Measurements from ENCODE around the gene MSL3B.

MSL3B gene

DNA sequence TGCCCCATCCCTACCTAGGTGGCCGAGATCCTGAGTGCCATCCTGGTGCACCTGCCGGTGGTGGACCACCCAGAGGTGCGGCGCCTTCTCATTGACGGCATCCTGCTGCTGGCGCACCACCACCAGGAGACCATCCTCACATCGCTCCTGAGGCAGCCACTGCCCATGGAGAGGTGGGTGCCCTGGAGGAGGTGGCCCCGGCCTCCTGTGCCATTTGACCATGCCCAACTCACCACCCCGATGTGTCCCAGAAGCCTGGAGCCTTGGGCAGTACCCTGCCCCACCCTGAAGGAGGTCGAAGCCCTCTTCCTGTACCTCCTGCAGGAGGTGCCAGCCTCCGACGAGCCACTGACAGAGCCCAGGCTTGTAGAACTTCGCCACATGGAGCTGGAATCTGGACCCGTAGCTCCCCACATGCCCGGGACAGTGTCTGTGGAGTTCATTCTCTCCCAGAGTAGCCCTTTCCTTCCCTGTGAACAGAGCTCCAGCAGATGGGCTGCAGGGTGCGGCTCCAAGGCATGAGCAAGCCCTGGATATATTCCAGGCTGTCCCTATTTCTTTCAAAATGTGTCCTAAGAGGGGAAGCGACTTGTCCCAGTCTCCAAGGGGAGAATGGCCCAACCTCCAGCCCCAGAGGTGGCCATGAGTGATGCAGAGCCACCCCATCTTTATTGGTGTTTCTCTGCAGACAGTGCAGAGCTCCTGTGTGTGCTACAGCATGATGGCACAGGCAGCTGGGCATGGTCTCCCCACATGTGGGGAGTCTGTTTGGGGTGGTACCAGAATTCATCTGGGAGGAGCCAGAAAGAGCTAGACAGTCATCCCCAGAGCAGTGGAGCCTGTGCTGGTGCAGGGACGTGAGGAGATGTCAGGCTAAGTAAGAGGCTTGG lies 48.1 kb downstream of the MSL3B start (continued):
- TF ChIP-seq CBX1 (IDR thresholded peaks at IDR 0.05; ENCODE audit: low read depth): no peak
- no peak for TF ChIP-seq GABPB2 (CRISPR knock-in tag; conservative IDR thresholded peaks at IDR 0.05)
- TF ChIP-seq JUNB (CRISPR knock-in tag; conservative IDR thresholded peaks at IDR 0.05): no peak
- no peak for TF ChIP-seq ZNF3 (CRISPR knock-in tag; IDR thresholded peaks at IDR 0.05)

DNA sequence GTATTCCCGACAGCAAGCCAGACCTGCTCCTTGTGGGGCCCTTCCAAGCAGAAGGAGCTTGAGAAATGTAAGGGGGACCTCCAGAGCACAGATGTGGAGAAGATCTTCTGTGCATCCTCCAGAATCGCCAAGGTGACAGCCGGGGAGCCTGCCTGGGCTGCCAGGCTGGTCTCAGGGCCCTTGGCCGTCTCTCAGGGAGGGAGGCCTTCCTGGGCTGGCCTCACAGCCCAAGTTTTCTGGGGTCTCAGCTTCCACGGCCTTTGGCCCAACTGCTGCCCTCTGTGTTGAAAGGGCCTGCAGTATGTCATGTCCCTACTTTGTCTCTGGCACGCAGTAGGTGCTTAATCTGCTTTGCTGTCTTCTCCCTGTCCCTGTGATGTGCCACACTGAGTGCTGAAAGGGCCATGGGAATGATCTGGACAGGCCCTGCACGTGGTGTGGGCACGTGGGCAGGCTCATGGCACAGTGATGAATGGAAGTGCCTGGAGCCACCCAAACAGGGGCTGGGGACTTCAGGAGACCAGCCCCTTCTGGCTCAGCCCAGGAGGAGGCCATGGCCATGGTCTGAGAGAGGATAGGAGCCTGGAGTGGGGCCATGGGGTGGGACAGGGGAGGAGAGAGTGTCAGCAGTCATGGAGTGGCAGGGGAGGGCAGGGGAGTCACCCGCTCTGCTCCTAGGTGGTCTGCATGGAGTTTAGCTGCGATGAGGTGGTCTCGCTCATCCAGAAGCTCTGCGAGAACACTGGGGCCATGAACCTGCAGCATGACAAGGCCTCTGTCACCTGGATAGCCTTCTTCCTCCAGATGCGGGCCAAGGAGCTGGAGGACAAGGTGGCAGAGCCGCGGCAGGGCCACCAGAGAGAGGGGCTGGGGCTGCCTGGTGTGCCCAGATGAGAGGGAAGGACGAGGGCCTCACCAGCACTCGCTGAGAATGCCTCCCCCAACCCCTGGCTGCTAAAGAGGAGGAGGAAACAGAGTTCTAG lies 49.3 kb downstream of the MSL3B start:
- Histone ChIP-seq H4K20me1 (replicated peaks; ENCODE audit: control insufficient read depth, insufficient read depth, low read length) (no peaks in the 10 kb centered on the region; the same call in 1 of the 2 replicates), H3K9me3 (replicated peaks; ENCODE audit: control insufficient read depth, insufficient read depth, low read depth, low read length) (no peaks in the 10 kb centered on the region), H3K4me1 (replicated peaks in 1 of 2; ENCODE audit: control insufficient read depth in 2 of 2, insufficient read depth in 2 of 2, low read length in 2 of 2) (no peaks in the 10 kb centered on the region; a peak in 1 of 5 replicates), H3K9ac (ENCODE audit: insufficient read depth in 1 of 2, low read depth in 2 of 2, low read length in 2 of 2) (no peak overlapping the region), H3K36me3 (ENCODE audit: control insufficient read depth, insufficient read depth, low read length) (no peaks in the 10 kb centered on the region), H3K4me2 (ENCODE audit: insufficient read depth, low read length) (no peak overlapping the region), H3K9me1 (ENCODE audit: control insufficient read depth, insufficient read depth, low read length) (no peaks in the 10 kb centered on the region), H3K4me3 (no peak overlapping the region), H2AFZ (ENCODE audit: low read depth, low read length) (no peak overlapping the region), H3K27ac (ENCODE audit: extremely low read depth, low read depth, low read length) (no peak overlapping the region), H3K27me3 (ENCODE audit: control insufficient read depth in 2 of 2, insufficient read depth in 2 of 2, low read length in 2 of 2) (peaks cover 2 to 62% of the 10 kb centered on the region in 2 experiments; a peak in 4 of 5 replicates), H3K79me2 (ENCODE audit: control insufficient read depth, insufficient read depth, low read length) (no peaks in the 10 kb centered on the region)
- DNase-seq (ENCODE audit: extremely low read depth in 1 of 4, low spot score in 3 of 4) (no peak), ATAC-seq (no peak), FAIRE-seq (no peak)
- BruUV-seq (replicated peaks): no TSS peak
- in situ Hi-C loops (cut with MboI) (no loop called here), intact Hi-C loops (cut with micrococcal nuclease) (no loop called here)
- ChIA-PET POLR2A (no interaction called here), CTCF (ENCODE audit: low intra/inter-chr PET ratio) (no interaction called here)
- 1% methylated on average over 9 of the region's 17 CpGs for WGBS (ENCODE audit: insufficient coverage, low coverage, missing lambda C conversion rate)
- TF ChIP-seq BRF1 (IDR thresholded peaks at IDR 0.05; ENCODE audit: borderline replicate concordance, extremely low read depth, insufficient read length) (no peak), ZBTB8A (IDR thresholded peaks at IDR 0.05; ENCODE audit: partially characterized antibody) (no peak), STAT5A (IDR thresholded peaks at IDR 0.05; ENCODE audit: borderline replicate concordance, low read length) (no peak), SMARCA4 (IDR thresholded peaks at IDR 0.05) (no peak), MXI1 (IDR thresholded peaks at IDR 0.05; ENCODE audit: low read depth, low read length) (no peak), IFI16 (CRISPR knock-in tag; IDR thresholded peaks at IDR 0.05) (no peak)
- TF ChIP-seq, protein P1, sequence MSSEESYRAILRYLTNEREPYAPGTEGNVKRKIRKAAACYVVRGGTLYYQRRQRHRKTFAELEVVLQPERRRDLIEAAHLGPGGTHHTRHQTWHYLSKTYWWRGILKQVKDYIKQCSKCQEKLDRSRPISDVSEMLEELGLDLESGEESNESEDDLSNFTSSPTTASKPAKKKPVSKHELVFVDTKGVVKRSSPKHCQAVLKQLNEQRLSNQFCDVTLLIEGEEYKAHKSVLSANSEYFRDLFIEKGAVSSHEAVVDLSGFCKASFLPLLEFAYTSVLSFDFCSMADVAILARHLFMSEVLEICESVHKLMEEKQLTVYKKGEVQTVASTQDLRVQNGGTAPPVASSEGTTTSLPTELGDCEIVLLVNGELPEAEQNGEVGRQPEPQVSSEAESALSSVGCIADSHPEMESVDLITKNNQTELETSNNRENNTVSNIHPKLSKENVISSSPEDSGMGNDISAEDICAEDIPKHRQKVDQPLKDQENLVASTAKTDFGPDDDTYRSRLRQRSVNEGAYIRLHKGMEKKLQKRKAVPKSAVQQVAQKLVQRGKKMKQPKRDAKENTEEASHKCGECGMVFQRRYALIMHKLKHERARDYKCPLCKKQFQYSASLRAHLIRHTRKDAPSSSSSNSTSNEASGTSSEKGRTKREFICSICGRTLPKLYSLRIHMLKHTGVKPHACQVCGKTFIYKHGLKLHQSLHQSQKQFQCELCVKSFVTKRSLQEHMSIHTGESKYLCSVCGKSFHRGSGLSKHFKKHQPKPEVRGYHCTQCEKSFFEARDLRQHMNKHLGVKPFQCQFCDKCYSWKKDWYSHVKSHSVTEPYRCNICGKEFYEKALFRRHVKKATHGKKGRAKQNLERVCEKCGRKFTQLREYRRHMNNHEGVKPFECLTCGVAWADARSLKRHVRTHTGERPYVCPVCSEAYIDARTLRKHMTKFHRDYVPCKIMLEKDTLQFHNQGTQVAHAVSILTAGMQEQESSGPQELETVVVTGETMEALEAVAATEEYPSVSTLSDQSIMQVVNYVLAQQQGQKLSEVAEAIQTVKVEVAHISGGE (CRISPR knock-in tag; IDR thresholded peaks at IDR 0.05): no peak
- TF ChIP-seq, protein P2, sequence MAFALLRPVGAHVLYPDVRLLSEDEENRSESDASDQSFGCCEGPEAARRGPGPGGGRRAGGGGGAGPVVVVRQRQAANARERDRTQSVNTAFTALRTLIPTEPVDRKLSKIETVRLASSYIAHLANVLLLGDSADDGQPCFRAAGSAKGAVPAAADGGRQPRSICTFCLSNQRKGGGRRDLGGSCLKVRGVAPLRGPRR (CRISPR knock-in tag; IDR thresholded peaks at IDR 0.05): no peak
- TF ChIP-seq, protein P3, sequence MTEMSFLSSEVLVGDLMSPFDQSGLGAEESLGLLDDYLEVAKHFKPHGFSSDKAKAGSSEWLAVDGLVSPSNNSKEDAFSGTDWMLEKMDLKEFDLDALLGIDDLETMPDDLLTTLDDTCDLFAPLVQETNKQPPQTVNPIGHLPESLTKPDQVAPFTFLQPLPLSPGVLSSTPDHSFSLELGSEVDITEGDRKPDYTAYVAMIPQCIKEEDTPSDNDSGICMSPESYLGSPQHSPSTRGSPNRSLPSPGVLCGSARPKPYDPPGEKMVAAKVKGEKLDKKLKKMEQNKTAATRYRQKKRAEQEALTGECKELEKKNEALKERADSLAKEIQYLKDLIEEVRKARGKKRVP (CRISPR knock-in tag; IDR thresholded peaks at IDR 0.05): no peak

Data from K562 (cell line).